Endodermal cell (in vitro differentiated cells): ENCODE measurements around the gene DISP1. TPM values are rescaled to one million over a fixed set of nuclear protein-coding genes. Genes with fewer than 3 reads are reported as not detected.

ENCODE experiments used
- DNase-seq: peaks from one replicate; pipeline ENCODE4 v3.0.0-alpha.2; 2017
- H3K27ac ChIP-seq: 2 replicates; pipeline ENCODE4 v1.5.1; 2013; ENCODE audit warnings: mild to moderate bottlenecking, low read depth, low read length, moderate library complexity
- H3K27me3 ChIP-seq: 2 replicates; pipeline ENCODE4 v1.6.1; 2013; ENCODE audit warnings: mild to moderate bottlenecking, low read length, moderate library complexity; ENCODE audit not compliant: insufficient read depth, control insufficient read depth, poor library complexity, severe bottlenecking
- H3K36me3 ChIP-seq: 2 replicates; pipeline ENCODE4 v1.7.0; 2013; ENCODE audit warnings: mild to moderate bottlenecking, low read length, moderate library complexity; ENCODE audit not compliant: control insufficient read depth, insufficient read depth
- H3K4me1 ChIP-seq: one replicate; pipeline ENCODE4 v1.7.0; 2013; ENCODE audit warnings: low read length; ENCODE audit not compliant: control insufficient read depth, insufficient read depth
- H3K4me3 ChIP-seq: 2 replicates; pipeline ENCODE4 v1.5.1; 2013; ENCODE audit warnings: mild to moderate bottlenecking, low read length, moderate library complexity
- H3K9ac ChIP-seq: 2 replicates; pipeline ENCODE4 v1.6.1; 2013; ENCODE audit warnings: mild to moderate bottlenecking, low read length, moderate library complexity; ENCODE audit not compliant: poor library complexity, severe bottlenecking; ENCODE audit errors: extremely low read depth
- H3K9me3 ChIP-seq: 2 replicates; pipeline ENCODE4 v1.6.1; 2013; ENCODE audit warnings: mild to moderate bottlenecking, low read length, moderate library complexity; ENCODE audit not compliant: control insufficient read depth
- H3K27ac Mint-ChIP-seq: 2 replicates; pipeline ENCODE4 v1.8.0; 2020; ENCODE audit warnings: mixed read lengths
- H3K27me3 Mint-ChIP-seq: 2 replicates; pipeline ENCODE4 v1.8.0; 2021; ENCODE audit warnings: mild to moderate bottlenecking, mixed read lengths; ENCODE audit not compliant: insufficient read depth
- H3K36me3 Mint-ChIP-seq: 2 replicates; pipeline ENCODE4 v1.8.0; 2020; ENCODE audit warnings: low read depth, mixed read lengths
- H3K4me1 Mint-ChIP-seq: 2 replicates; pipeline ENCODE4 v1.8.0; 2020; ENCODE audit warnings: mixed read lengths
- H3K4me3 Mint-ChIP-seq: 2 replicates; pipeline ENCODE4 v1.8.0; 2020; ENCODE audit warnings: mild to moderate bottlenecking, moderate library complexity, mixed read lengths
- H3K9me3 Mint-ChIP-seq: 2 replicates; pipeline ENCODE4 v1.8.0; 2020; ENCODE audit warnings: mild to moderate bottlenecking, mixed read lengths
- CTCF ChIP-seq: fragments of 200-600 bp; sonication (generic); conservative IDR thresholded peaks from 2 replicates; pipeline ENCODE4 v1.5.0; 2021; ENCODE audit warnings: antibody characterized with exemption, mild to moderate bottlenecking
- WGBS, 2 experiments: methylation state at CpG; one replicate each; pipeline versions ENCODE4 v1.1.5 to v1.1.7; 2013; ENCODE audit warnings: missing lambda C conversion rate in 2 of 2, mixed read lengths in 1 of 2; ENCODE audit not compliant: insufficient coverage in 1 of 2, insufficient read length in 1 of 2; 5-methylcytosine and 5-hydroxymethylcytosine counted together
- total RNA-seq, 2 donors: library from RNA; stranded (reverse); fragmentation: NEBNext Ultra II Directional in 1 of 2; extraction: Animal tissue kit (Norgen Biotek cat#: 25700) in 1 of 2; gene quantifications; 2 replicates in 1 of 2; 3 replicates in 1 of 2; pipeline ENCODE4 v1.2.1, GENCODE V29; 2021

The DISP1 gene
- total RNA-seq, 2 donors from 2014 or later: 6.1 to 7.5 TPM

GRCh38 chr1:222820171-222820712, 5.4 kb downstream of the DISP1 start:
- no peak overlapping the region for H3K4me3 ChIP-seq
- Mint-ChIP-seq H3K4me1 (peaks cover 10% of the 10 kb centered on the region), H3K4me3 (no peak overlapping the region), H3K9me3 (no peaks in the 10 kb centered on the region), H3K27me3 (no peaks in the 10 kb centered on the region), H3K36me3 (no peaks in the 10 kb centered on the region), H3K27ac (no peak overlapping the region)
- H3K4me1 ChIP-seq: no peaks in the 10 kb centered on the region
- no peaks in the 10 kb centered on the region for H3K9me3 ChIP-seq
- H3K27ac ChIP-seq: no peak overlapping the region
- no peak for DNase-seq
- no peaks in the 10 kb centered on the region for H3K36me3 ChIP-seq
- no peaks in the 10 kb centered on the region for H3K27me3 ChIP-seq
- TF ChIP-seq CTCF: no peak
- WGBS, 2 experiments: 93% methylated on average over 4 of the region's 4 CpGs; no CpG with 5 or more reads in 1 of the 2 experiments
- no peak overlapping the region for H3K9ac ChIP-seq

- TF ChIP-seq CTCF: no peak
- no peaks in the 10 kb centered on the region for H3K9me3 Mint-ChIP-seq
These were observed 6.4 kb downstream of the DISP1 start for GRCh38 chr1:222821239-222821638.

DNA sequence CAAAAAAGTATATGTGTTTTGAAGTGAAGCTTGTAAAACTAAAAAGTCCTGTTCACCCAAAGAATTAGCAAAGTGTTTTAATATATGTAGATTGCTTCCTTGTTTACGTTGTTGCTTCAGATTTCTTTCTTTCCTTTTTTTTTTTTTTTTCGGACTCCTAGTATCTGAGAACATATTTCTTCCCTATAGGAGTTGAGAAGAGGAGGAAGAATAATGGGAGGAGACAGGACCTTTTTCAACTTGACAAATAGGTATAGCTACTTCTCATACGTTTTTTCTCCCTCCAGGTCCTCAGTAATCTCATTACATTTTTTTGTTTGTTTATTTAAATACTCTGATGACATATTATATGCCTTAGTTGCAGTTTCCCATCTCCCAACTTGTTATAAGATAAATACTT, 8.9 kb downstream of the DISP1 start:
- Histone ChIP-seq H3K4me3 (no peak overlapping the region), H3K4me1 (no peaks in the 10 kb centered on the region), H3K9ac (no peak overlapping the region), H3K36me3 (no peaks in the 10 kb centered on the region), H3K27me3 (no peaks in the 10 kb centered on the region), H3K9me3 (no peaks in the 10 kb centered on the region), H3K27ac (no peak overlapping the region)
- TF ChIP-seq CTCF: no peak
- H3K27ac Mint-ChIP-seq: no peak overlapping the region
- no peak overlapping the region for H3K4me3 Mint-ChIP-seq
- DNase-seq: no peak
- no peaks in the 10 kb centered on the region for H3K36me3 Mint-ChIP-seq
- no peaks in the 10 kb centered on the region for H3K9me3 Mint-ChIP-seq
- WGBS, 2 experiments: no CpG with 5 or more reads among the region's 3 CpGs
- H3K27me3 Mint-ChIP-seq: no peaks in the 10 kb centered on the region
- peaks cover 9% of the 10 kb centered on the region for H3K4me1 Mint-ChIP-seq

More at GRCh38 chr1:222821239-222821638, 6.4 kb downstream of the DISP1 start:
- H3K27me3 Mint-ChIP-seq: no peaks in the 10 kb centered on the region
- no peaks in the 10 kb centered on the region for H3K9me3 ChIP-seq
- no peak overlapping the region for H3K4me3 ChIP-seq
- no peak overlapping the region for H3K4me3 Mint-ChIP-seq
- peaks cover 4% of the 10 kb centered on the region for H3K4me1 Mint-ChIP-seq
- H3K4me1 ChIP-seq: no peaks in the 10 kb centered on the region
- no peak overlapping the region for H3K27ac ChIP-seq
- no peak for DNase-seq
- H3K9ac ChIP-seq: no peak overlapping the region
- H3K36me3 ChIP-seq: no peaks in the 10 kb centered on the region
- H3K27me3 ChIP-seq: no peaks in the 10 kb centered on the region
- H3K27ac Mint-ChIP-seq: no peak overlapping the region
- 94 to 95% methylated on average over 4 of the region's 4 CpGs for WGBS, 2 experiments
- no peaks in the 10 kb centered on the region for H3K36me3 Mint-ChIP-seq
